K562 (cell line): ENCODE data around the gene PGLYRP4. TPM values are rescaled to one million over a fixed set of nuclear protein-coding genes. Genes with fewer than 3 reads are reported as not detected.

ENCODE experiments used
- TOE1 ChIP-seq, 2 experiments: fragments of 450-650 bp in 1 of 2; sonication (generic) in 1 of 2; formaldehyde crosslinking in 1 of 2; IDR thresholded peaks; 2 replicates each; pipeline versions ENCODE4 v1.7.1 to v1.8.0; 2016 to 2022; ENCODE audit warnings: borderline replicate concordance in 2 of 2, mild to moderate bottlenecking in 2 of 2, antibody characterized with exemption in 1 of 2, inconsistent platforms in 1 of 2, low read depth in 1 of 2, missing genetic modification reagents in 1 of 2, moderate library complexity in 1 of 2
- polyA plus RNA-seq, 8 experiments: library from polyadenylated mRNA; depleted of rRNA in 4 of 8; stranded (reverse) in 5 of 8; unstranded in 3 of 8; fragments of >200 nt; fragmentation: Nextera tagmentation in 2 of 8; fragmentation: Illumina TruSeq in 1 of 8; extraction: Ambion mirVana in 2 of 8; extraction: Trizol in 1 of 8; gene quantifications; 2 replicates each; pipeline versions ENCODE4 v1.2.1 to v1.2.3, GENCODE V29; 2011 to 2014; ENCODE audit warnings: inconsistent platforms in 1 of 8, missing spikeins in 1 of 8
- total RNA-seq, 7 experiments: library from RNA; depleted of rRNA in 6 of 7; stranded (reverse); fragments of >200 nt in 6 of 7; fragmentation: Illumina TruSeq in 2 of 7; extraction: Trizol in 2 of 7; gene quantifications; 2 replicates each; pipeline versions ENCODE4 v1.2.1 to v1.2.3, GENCODE V29; 2011 to 2021; ENCODE audit warnings: low replicate concordance in 1 of 7
- TF ChIP-seq, protein P1 (sequence below): fragments of 450-650 bp; IDR thresholded peaks from 2 replicates; pipeline ENCODE4 v1.6.1; 2016; ENCODE audit warnings: mild to moderate bottlenecking, moderate library complexity

Gene PGLYRP4
- total and polyA plus RNA-seq, 9 of the 15 experiments (the other 6 are each of a cell fraction or from before 2014, with no cell fraction given), result 0.06 to 0.13 (median 0.11) TPM; not detected in 6

DNA sequence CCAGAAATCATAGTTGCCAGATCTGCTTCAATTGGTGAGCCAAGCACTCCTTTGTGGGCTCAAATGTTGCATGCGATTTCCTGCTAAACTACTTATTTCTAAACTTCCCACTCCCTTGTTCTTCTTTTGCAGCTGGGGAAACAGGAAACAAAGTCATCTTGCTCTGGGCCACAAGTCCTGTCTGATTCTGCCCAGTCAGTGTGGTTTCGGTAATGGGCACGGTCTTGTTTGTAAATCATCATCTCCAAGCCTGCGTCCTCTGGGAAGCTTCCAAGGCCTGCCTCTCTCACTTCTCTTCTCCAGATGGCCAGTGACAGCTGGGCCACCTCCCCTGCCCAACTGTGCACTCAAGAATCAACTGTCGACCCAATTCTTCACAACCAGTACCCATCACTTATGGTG, 37.9 kb upstream of the PGLYRP4 start (continued):
- TF ChIP-seq, protein P1, sequence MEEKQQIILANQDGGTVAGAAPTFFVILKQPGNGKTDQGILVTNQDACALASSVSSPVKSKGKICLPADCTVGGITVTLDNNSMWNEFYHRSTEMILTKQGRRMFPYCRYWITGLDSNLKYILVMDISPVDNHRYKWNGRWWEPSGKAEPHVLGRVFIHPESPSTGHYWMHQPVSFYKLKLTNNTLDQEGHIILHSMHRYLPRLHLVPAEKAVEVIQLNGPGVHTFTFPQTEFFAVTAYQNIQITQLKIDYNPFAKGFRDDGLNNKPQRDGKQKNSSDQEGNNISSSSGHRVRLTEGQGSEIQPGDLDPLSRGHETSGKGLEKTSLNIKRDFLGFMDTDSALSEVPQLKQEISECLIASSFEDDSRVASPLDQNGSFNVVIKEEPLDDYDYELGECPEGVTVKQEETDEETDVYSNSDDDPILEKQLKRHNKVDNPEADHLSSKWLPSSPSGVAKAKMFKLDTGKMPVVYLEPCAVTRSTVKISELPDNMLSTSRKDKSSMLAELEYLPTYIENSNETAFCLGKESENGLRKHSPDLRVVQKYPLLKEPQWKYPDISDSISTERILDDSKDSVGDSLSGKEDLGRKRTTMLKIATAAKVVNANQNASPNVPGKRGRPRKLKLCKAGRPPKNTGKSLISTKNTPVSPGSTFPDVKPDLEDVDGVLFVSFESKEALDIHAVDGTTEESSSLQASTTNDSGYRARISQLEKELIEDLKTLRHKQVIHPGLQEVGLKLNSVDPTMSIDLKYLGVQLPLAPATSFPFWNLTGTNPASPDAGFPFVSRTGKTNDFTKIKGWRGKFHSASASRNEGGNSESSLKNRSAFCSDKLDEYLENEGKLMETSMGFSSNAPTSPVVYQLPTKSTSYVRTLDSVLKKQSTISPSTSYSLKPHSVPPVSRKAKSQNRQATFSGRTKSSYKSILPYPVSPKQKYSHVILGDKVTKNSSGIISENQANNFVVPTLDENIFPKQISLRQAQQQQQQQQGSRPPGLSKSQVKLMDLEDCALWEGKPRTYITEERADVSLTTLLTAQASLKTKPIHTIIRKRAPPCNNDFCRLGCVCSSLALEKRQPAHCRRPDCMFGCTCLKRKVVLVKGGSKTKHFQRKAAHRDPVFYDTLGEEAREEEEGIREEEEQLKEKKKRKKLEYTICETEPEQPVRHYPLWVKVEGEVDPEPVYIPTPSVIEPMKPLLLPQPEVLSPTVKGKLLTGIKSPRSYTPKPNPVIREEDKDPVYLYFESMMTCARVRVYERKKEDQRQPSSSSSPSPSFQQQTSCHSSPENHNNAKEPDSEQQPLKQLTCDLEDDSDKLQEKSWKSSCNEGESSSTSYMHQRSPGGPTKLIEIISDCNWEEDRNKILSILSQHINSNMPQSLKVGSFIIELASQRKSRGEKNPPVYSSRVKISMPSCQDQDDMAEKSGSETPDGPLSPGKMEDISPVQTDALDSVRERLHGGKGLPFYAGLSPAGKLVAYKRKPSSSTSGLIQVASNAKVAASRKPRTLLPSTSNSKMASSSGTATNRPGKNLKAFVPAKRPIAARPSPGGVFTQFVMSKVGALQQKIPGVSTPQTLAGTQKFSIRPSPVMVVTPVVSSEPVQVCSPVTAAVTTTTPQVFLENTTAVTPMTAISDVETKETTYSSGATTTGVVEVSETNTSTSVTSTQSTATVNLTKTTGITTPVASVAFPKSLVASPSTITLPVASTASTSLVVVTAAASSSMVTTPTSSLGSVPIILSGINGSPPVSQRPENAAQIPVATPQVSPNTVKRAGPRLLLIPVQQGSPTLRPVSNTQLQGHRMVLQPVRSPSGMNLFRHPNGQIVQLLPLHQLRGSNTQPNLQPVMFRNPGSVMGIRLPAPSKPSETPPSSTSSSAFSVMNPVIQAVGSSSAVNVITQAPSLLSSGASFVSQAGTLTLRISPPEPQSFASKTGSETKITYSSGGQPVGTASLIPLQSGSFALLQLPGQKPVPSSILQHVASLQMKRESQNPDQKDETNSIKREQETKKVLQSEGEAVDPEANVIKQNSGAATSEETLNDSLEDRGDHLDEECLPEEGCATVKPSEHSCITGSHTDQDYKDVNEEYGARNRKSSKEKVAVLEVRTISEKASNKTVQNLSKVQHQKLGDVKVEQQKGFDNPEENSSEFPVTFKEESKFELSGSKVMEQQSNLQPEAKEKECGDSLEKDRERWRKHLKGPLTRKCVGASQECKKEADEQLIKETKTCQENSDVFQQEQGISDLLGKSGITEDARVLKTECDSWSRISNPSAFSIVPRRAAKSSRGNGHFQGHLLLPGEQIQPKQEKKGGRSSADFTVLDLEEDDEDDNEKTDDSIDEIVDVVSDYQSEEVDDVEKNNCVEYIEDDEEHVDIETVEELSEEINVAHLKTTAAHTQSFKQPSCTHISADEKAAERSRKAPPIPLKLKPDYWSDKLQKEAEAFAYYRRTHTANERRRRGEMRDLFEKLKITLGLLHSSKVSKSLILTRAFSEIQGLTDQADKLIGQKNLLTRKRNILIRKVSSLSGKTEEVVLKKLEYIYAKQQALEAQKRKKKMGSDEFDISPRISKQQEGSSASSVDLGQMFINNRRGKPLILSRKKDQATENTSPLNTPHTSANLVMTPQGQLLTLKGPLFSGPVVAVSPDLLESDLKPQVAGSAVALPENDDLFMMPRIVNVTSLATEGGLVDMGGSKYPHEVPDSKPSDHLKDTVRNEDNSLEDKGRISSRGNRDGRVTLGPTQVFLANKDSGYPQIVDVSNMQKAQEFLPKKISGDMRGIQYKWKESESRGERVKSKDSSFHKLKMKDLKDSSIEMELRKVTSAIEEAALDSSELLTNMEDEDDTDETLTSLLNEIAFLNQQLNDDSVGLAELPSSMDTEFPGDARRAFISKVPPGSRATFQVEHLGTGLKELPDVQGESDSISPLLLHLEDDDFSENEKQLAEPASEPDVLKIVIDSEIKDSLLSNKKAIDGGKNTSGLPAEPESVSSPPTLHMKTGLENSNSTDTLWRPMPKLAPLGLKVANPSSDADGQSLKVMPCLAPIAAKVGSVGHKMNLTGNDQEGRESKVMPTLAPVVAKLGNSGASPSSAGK, result no peak
- TF ChIP-seq TOE1 (IDR thresholded peaks at IDR 0.05; ENCODE audit: borderline replicate concordance) (no peak), TOE1 (CRISPR knock-in tag; IDR thresholded peaks at IDR 0.05; ENCODE audit: borderline replicate concordance, low read depth) (no peak)
- TF ChIP-seq, all 486 proteins: peak for 0
